H9 (cell line): ENCODE measurements around the gene CCNI2. TPM values are rescaled to one million over a fixed set of nuclear protein-coding genes. Genes with fewer than 3 reads are reported as not detected.
A peak's percentile ranks its signal among the peaks of the same experiment; 100 is the strongest.

Source experiments
- DNase-seq: peaks from one replicate; pipeline ENCODE4 v3.0.0-alpha.2; 2017
- H2AFZ ChIP-seq: one replicate; pipeline ENCODE4 v1.6.1; 2013; ENCODE audit warnings: mild to moderate bottlenecking, low read length, control low read depth, moderate library complexity
- H2AK5ac ChIP-seq: 2 replicates; pipeline ENCODE4 v1.6.1; 2013; ENCODE audit warnings: low read length, control low read depth, mixed read lengths; ENCODE audit not compliant: insufficient read length
- H2BK120ac ChIP-seq: one replicate; pipeline ENCODE4 v1.6.1; 2013; ENCODE audit warnings: low read depth, mild to moderate bottlenecking, low read length, control low read depth, inconsistent platforms; ENCODE audit not compliant: poor library complexity, severe bottlenecking
- H2BK12ac ChIP-seq: 2 replicates; pipeline ENCODE4 v1.6.1; 2013; ENCODE audit warnings: low read length, control low read depth, mixed read lengths, low read depth; ENCODE audit not compliant: insufficient read length
- H2BK15ac ChIP-seq: 2 replicates; pipeline ENCODE4 v1.6.1; 2013; ENCODE audit warnings: low read depth, low read length, control low read depth
- H2BK20ac ChIP-seq: one replicate; pipeline ENCODE4 v1.6.1; 2013; ENCODE audit warnings: low read depth, mild to moderate bottlenecking, low read length, control low read depth, inconsistent platforms; ENCODE audit not compliant: poor library complexity, severe bottlenecking
- H2BK5ac ChIP-seq: 2 replicates; pipeline ENCODE4 v1.6.1; 2013; ENCODE audit warnings: low read length, control low read depth, mixed read lengths; ENCODE audit not compliant: insufficient read length
- H3K14ac ChIP-seq: 2 replicates; pipeline ENCODE4 v1.6.1; 2013; ENCODE audit warnings: low read length, control low read depth; ENCODE audit not compliant: insufficient read depth
- H3K18ac ChIP-seq: 2 replicates; pipeline ENCODE4 v1.6.1; 2013; ENCODE audit warnings: low read depth, mild to moderate bottlenecking, mixed read lengths, low read length, control low read depth; ENCODE audit not compliant: insufficient read length
- H3K23ac ChIP-seq: 2 replicates; pipeline ENCODE4 v1.6.1; 2013; ENCODE audit warnings: low read length, control low read depth, mixed read lengths, low read depth; ENCODE audit not compliant: insufficient read length
- H3K23me2 ChIP-seq: 2 replicates; pipeline ENCODE4 v1.6.1; 2013; ENCODE audit warnings: low read depth, mild to moderate bottlenecking, mixed read lengths, low read length, control low read depth; ENCODE audit not compliant: insufficient read length, poor library complexity, severe bottlenecking
- H3K27ac ChIP-seq: 2 replicates; pipeline ENCODE4 v1.5.1; 2013; ENCODE audit warnings: low read length, control low read depth, mixed read lengths, low read depth; ENCODE audit not compliant: insufficient read length
- H3K27me3 ChIP-seq: 2 replicates; pipeline ENCODE4 v1.6.1; 2013; ENCODE audit warnings: low read length, control low read depth, inconsistent platforms; ENCODE audit not compliant: insufficient read depth
- H3K4ac ChIP-seq: 2 replicates; pipeline ENCODE4 v1.6.1; 2013; ENCODE audit warnings: low read depth, mild to moderate bottlenecking, control low read depth, inconsistent platforms, low read length, moderate library complexity
- H3K4me1 ChIP-seq: 2 replicates; pipeline ENCODE4 v1.6.1; 2013; ENCODE audit warnings: low read length, control low read depth, inconsistent platforms; ENCODE audit not compliant: insufficient read depth
- H3K4me2 ChIP-seq: 2 replicates; pipeline ENCODE4 v1.6.1; 2013; ENCODE audit warnings: low read length, control low read depth, mixed read lengths; ENCODE audit not compliant: insufficient read length, insufficient read depth
- H3K56ac ChIP-seq: 2 replicates; pipeline ENCODE4 v1.6.1; 2013; ENCODE audit warnings: low read depth, mild to moderate bottlenecking, mixed read lengths, low read length, control low read depth; ENCODE audit not compliant: insufficient read length
- H3K79me1 ChIP-seq: 2 replicates; pipeline ENCODE4 v1.6.1; 2013; ENCODE audit warnings: low read depth, mild to moderate bottlenecking, moderate library complexity, low read length, control low read depth, inconsistent platforms; ENCODE audit not compliant: insufficient read depth, poor library complexity, severe bottlenecking
- H3K79me2 ChIP-seq: 2 replicates; pipeline ENCODE4 v1.6.1; 2013; ENCODE audit warnings: low read length, control low read depth, inconsistent platforms; ENCODE audit not compliant: insufficient read depth
- H3K9ac ChIP-seq: 2 replicates; pipeline ENCODE4 v1.6.1; 2013; ENCODE audit warnings: low read length, control low read depth, mixed read lengths; ENCODE audit not compliant: insufficient read length; ENCODE audit errors: extremely low read depth
- H3K9me3 ChIP-seq: one replicate; pipeline ENCODE4 v1.6.1; 2013; ENCODE audit warnings: low read depth, low read length, inconsistent platforms; ENCODE audit not compliant: control insufficient read depth
- H3T11ph ChIP-seq: one replicate; pipeline ENCODE4 v1.6.1; 2013; ENCODE audit warnings: mild to moderate bottlenecking, low read length, control low read depth, inconsistent platforms
- H4K20me1 ChIP-seq: one replicate; pipeline ENCODE4 v1.6.1; 2013; ENCODE audit not compliant: control insufficient read depth, insufficient read length, insufficient read depth
- H4K5ac ChIP-seq: 2 replicates; pipeline ENCODE4 v1.6.1; 2013; ENCODE audit warnings: low read depth, mild to moderate bottlenecking, mixed read lengths, low read length, control low read depth; ENCODE audit not compliant: insufficient read length
- H4K8ac ChIP-seq: replicated peaks from 2 replicates; pipeline ENCODE4 v1.6.1; 2013; ENCODE audit warnings: low read length, control low read depth, mixed read lengths, low read depth; ENCODE audit not compliant: insufficient read length
- H4K91ac ChIP-seq: 2 replicates; pipeline ENCODE4 v1.6.1; 2013; ENCODE audit warnings: low read depth, mild to moderate bottlenecking, moderate library complexity, mixed read lengths, low read length, control low read depth; ENCODE audit not compliant: insufficient read length
- H3K27ac Mint-ChIP-seq, 3 experiments: 2 replicates in 2 of 3; 3 replicates in 1 of 3; pipeline ENCODE4 v1.8.0; 2020 to 2021; ENCODE audit warnings: mixed read lengths in 3 of 3, mild to moderate bottlenecking in 1 of 3, moderate library complexity in 1 of 3
- H3K27me3 Mint-ChIP-seq: 2 replicates; pipeline ENCODE4 v1.8.0; 2021; ENCODE audit warnings: low read depth, mild to moderate bottlenecking, moderate library complexity, mixed read lengths
- H3K36me3 Mint-ChIP-seq, 3 experiments: 2 replicates in 2 of 3; 3 replicates in 1 of 3; pipeline ENCODE4 v1.8.0; 2020 to 2021; ENCODE audit warnings: low read depth in 3 of 3, mixed read lengths in 3 of 3; ENCODE audit not compliant: insufficient read depth in 1 of 3
- H3K4me1 Mint-ChIP-seq, 2 experiments: 2 replicates each; pipeline ENCODE4 v1.8.0; 2020; ENCODE audit warnings: mixed read lengths in 2 of 2
- H3K4me3 Mint-ChIP-seq, 2 experiments: 2 replicates in 1 of 2; 3 replicates in 1 of 2; pipeline ENCODE4 v1.8.0; 2020 to 2021; ENCODE audit warnings: mild to moderate bottlenecking in 2 of 2, mixed read lengths in 2 of 2, moderate library complexity in 1 of 2
- H3K9me3 Mint-ChIP-seq, 2 experiments: 2 replicates in 1 of 2; 3 replicates in 1 of 2; pipeline ENCODE4 v1.8.0; 2020; ENCODE audit warnings: mild to moderate bottlenecking in 2 of 2, mixed read lengths in 2 of 2, moderate library complexity in 1 of 2
- CTCF ChIP-seq: fragments of 200-600 bp; sonication (generic); conservative IDR thresholded peaks from 3 replicates; pipeline ENCODE4 v1.8.0; 2021; ENCODE audit warnings: antibody characterized with exemption, mild to moderate bottlenecking
- WGBS: extraction: QIAGEN DNeasy Blood & Tissue Kit; methylation state at CpG from one replicate; pipeline ENCODE4 v1.1.7; 2013; ENCODE audit warnings: missing lambda C conversion rate, low lambda C conversion rate, mixed read lengths; ENCODE audit not compliant: insufficient read length; ENCODE audit errors: extremely low coverage; 5-methylcytosine and 5-hydroxymethylcytosine counted together
- total RNA-seq: library from RNA; stranded (reverse); gene quantifications from 2 replicates; pipeline ENCODE4 v1.2.1, GENCODE V29; 2021

CCNI2 gene
- total RNA-seq, 1 experiment from 2014 or later = 0.57 TPM

- Histone ChIP-seq H2AFZ (no peak overlapping the region), H2BK5ac (no peak overlapping the region), H4K8ac (no peak overlapping the region), H2AK5ac (no peak overlapping the region), H3K79me1 (no peaks in the 10 kb centered on the region), H3K27ac (no peak overlapping the region), H3K4me2 (no peak overlapping the region), H2BK20ac (no peak overlapping the region), H4K20me1 (no peaks in the 10 kb centered on the region), H4K91ac (no peak overlapping the region), H3K4ac (no peak overlapping the region), H3K56ac (no peak overlapping the region), H3K9me3 (no peaks in the 10 kb centered on the region), H3K18ac (no peak overlapping the region), H3K14ac (no peak overlapping the region), H2BK15ac (no peak overlapping the region), H3K9ac (no peak overlapping the region), H3K23ac (no peak overlapping the region), H4K5ac (no peak overlapping the region), H3K23me2 (peaks cover 5% of the 10 kb centered on the region), H3K79me2 (no peaks in the 10 kb centered on the region), H2BK12ac (no peak overlapping the region), H2BK120ac (no peak overlapping the region), H3T11ph (no peak overlapping the region), H3K27me3 (peaks cover 13% of the 10 kb centered on the region; the same call in 1 of the 2 replicates), H3K4me1 (0 out of 2 replicates have a peak, but pooled peaks cover 2% of the 10 kb centered on the region)
- WGBS = no CpG with 5 or more reads among the region's 4 CpGs
- no peaks in the 10 kb centered on the region; a peak in 1 of 5 replicates for H3K9me3 Mint-ChIP-seq
- H3K4me1 Mint-ChIP-seq = peaks cover 7 to 9% of the 10 kb centered on the region in 2 experiments
- no peak overlapping the region for H3K4me3 Mint-ChIP-seq
- DNase-seq = peak; percentile 17
- H3K27ac Mint-ChIP-seq = no peak overlapping the region
- TF ChIP-seq CTCF = no peak
- no peaks in the 10 kb centered on the region for H3K36me3 Mint-ChIP-seq
- peaks cover 47% of the 10 kb centered on the region for H3K27me3 Mint-ChIP-seq
Measured at GRCh38 chr5:132782101-132782500, 34.9 kb downstream of the CCNI2 start.
